ENCODE data around the gene ARHGAP18.

The ARHGAP18 gene

GRCh38 chr6:129691043-129691640, 18.8 kb downstream of the ARHGAP18 start:
- DNase-seq (ENCODE audit: low read depth): no peak

- DNase-seq (ENCODE audit: low read depth): no peak
These were observed 22.9 kb downstream of the ARHGAP18 start for GRCh38 chr6:129686941-129687627.

GRCh38 chr6:129685662-129686031, 24.3 kb downstream of the ARHGAP18 start:
- no peak for DNase-seq (ENCODE audit: low read depth)

GRCh38 chr6:129684903-129685661, 24.9 kb downstream of the ARHGAP18 start:
- no peak for DNase-seq (ENCODE audit: low read depth)

GRCh38 chr6:129684323-129684884, 25.6 kb downstream of the ARHGAP18 start:
- no peak for DNase-seq (ENCODE audit: low read depth)

- peak; percentile 27 for DNase-seq (ENCODE audit: low read depth)
These were observed 26.2 kb downstream of the ARHGAP18 start for GRCh38 chr6:129683601-129684322.

GRCh38 chr6:129681913-129682205, 28.1 kb downstream of the ARHGAP18 start:
- DNase-seq (ENCODE audit: low read depth): no peak

GRCh38 chr6:129680633-129681032, 29.3 kb downstream of the ARHGAP18 start:
- DNase-seq (ENCODE audit: low read depth): no peak

GRCh38 chr6:129679758-129680157, 30.2 kb downstream of the ARHGAP18 start:
- no peak for DNase-seq (ENCODE audit: low read depth)

GRCh38 chr6:129679275-129679674, 30.7 kb downstream of the ARHGAP18 start:
- DNase-seq (ENCODE audit: low read depth): no peak

GRCh38 chr6:129678463-129678862, 31.5 kb downstream of the ARHGAP18 start:
- DNase-seq (ENCODE audit: low read depth): no peak

- no peak for DNase-seq (ENCODE audit: low read depth)
These were observed 32.2 kb downstream of the ARHGAP18 start for GRCh38 chr6:129677620-129678325.

- DNase-seq (ENCODE audit: low read depth): no peak
These were observed 34.1 kb downstream of the ARHGAP18 start for GRCh38 chr6:129675669-129676472.

GRCh38 chr6:129673748-129674147, 36.2 kb downstream of the ARHGAP18 start:
- no peak for DNase-seq (ENCODE audit: low read depth)

- DNase-seq (ENCODE audit: low read depth): no peak
These were observed 36.9 kb downstream of the ARHGAP18 start for GRCh38 chr6:129672881-129673631.

- no peak for DNase-seq (ENCODE audit: low read depth)
These were observed 37.7 kb downstream of the ARHGAP18 start for GRCh38 chr6:129672341-129672682.

GRCh38 chr6:129671442-129672340, 38.3 kb downstream of the ARHGAP18 start:
- DNase-seq (ENCODE audit: low read depth): peak; percentile 19

GRCh38 chr6:129670634-129671033, 39.3 kb downstream of the ARHGAP18 start:
- no peak for DNase-seq (ENCODE audit: low read depth)

GRCh38 chr6:129667621-129668020, 42.4 kb downstream of the ARHGAP18 start:
- DNase-seq (ENCODE audit: low read depth): no peak
